Right lobe of liver (tissue), 6 donors: ENCODE results near the gene CUBN. TPM values are rescaled to one million over a fixed set of nuclear protein-coding genes. Genes with fewer than 3 reads are reported as not detected.

ENCODE experiments used
- ATAC-seq, 4 donors: fragments of 200-7000 bp; cut with Tn5 transposase; one replicate each; pipeline ENCODE4 v1.9.1; 2020; ENCODE audit warnings: mild to moderate bottlenecking in 4 of 4, moderate library complexity in 4 of 4
- DNase-seq, 3 donors: peaks; one replicate each; pipeline ENCODE4 v3.0.0-alpha.2; 2020
- H3K27ac ChIP-seq, 3 donors: fragments of 200-600 bp; one replicate each; pipeline ENCODE4 v1.8.0; 2022
- H3K27me3 ChIP-seq, 2 donors: fragments of 200-600 bp; one replicate each; pipeline ENCODE4 v1.8.0; 2022
- H3K36me3 ChIP-seq, 4 donors: fragments of 200-600 bp; sonication (generic) in 1 of 4; one replicate each; pipeline versions ENCODE4 v1.5.1 to v1.8.0; 2017 to 2022; ENCODE audit warnings: control low read depth in 1 of 4
- H3K4me1 ChIP-seq, 4 donors: fragments of 200-600 bp; sonication (generic) in 1 of 4; one replicate each; pipeline versions ENCODE4 v1.5.1 to v1.8.0; 2017 to 2022; ENCODE audit warnings: control low read depth in 1 of 4
- H3K4me3 ChIP-seq, 3 donors: fragments of 200-600 bp; one replicate each; pipeline ENCODE4 v1.8.0; 2022
- H3K9me3 ChIP-seq, 4 donors: fragments of 200-600 bp; sonication (generic) in 1 of 4; one replicate each; pipeline versions ENCODE4 v1.5.1 to v1.8.0; 2017 to 2022; ENCODE audit warnings: control low read depth in 1 of 4
- CTCF ChIP-seq, 4 donors: fragments of 200-600 bp in 3 of 4; fragments of 450-650 bp in 1 of 4; IDR thresholded peaks; one replicate each; pipeline versions ENCODE4 v1.5.1 to v1.8.0; 2016 to 2022; ENCODE audit warnings: antibody characterized with exemption in 4 of 4, mild to moderate bottlenecking in 2 of 4
- POLR2A ChIP-seq: fragments of 450-650 bp; IDR thresholded peaks from one replicate; pipeline ENCODE4 v1.6.1; 2017; ENCODE audit warnings: antibody characterized with exemption, mild to moderate bottlenecking
- WGBS: methylation state at CpG from one replicate; pipeline ENCODE4 v1.1.6; 2018; ENCODE audit warnings: low coverage, low lambda C conversion rate; ENCODE audit not compliant: insufficient coverage; ENCODE audit errors: missing lambda C conversion rate; 5-methylcytosine and 5-hydroxymethylcytosine counted together
- intact Hi-C, 2 donors: fragments of 100-400 bp; cut with DNase I; formaldehyde crosslinking; loops; one replicate each; pipeline versions ENCODE4 v1.11.2 to v1.14.1; 2022
- total RNA-seq, 6 experiments: library from RNA; depleted of rRNA in 2 of 6; stranded (reverse); fragments of >200 nt in 2 of 6; fragmentation: NEBNext Ultra II Directional in 3 of 6; extraction: Animal tissue kit (Norgen Biotek cat#: 25700) in 3 of 6; gene quantifications; one replicate each; pipeline versions ENCODE4 v1.1.0 to v1.2.4, GENCODE V29; 2016 to 2023
- donor health status: DM: no; HTN: yes; CAD: no.
- donor health status: DM: no; HTN: no; CAD: no.
- donor health status: DM: no; HTN: no; CAD: no.
- donor health status: DM: no; HTN: yes; CAD: no.
- donor health status: DM: no; HTN: yes; CAD: no.

Gene CUBN
- total RNA-seq, 6 experiments from 2014 or later: 0.07 to 0.74 (median 0.27) TPM

GRCh38 chr10:17061418-17061817 is 68.2 kb downstream of the CUBN start:
- H3K27me3 ChIP-seq: no peaks in the 10 kb centered on the region
- no peak overlapping the region for H3K27ac ChIP-seq
- intact Hi-C loops: no loop called here
- no peaks in the 10 kb centered on the region for H3K36me3 ChIP-seq
- no peaks in the 10 kb centered on the region for H3K4me1 ChIP-seq
- 63% methylated on average over 1 of the region's 2 CpGs for WGBS
- DNase-seq (no peak), ATAC-seq (no peak)
- H3K4me3 ChIP-seq: no peak overlapping the region
- no peak for TF ChIP-seq POLR2A
- no peak for TF ChIP-seq CTCF (IDR thresholded peaks at IDR 0.05)
- no peaks in the 10 kb centered on the region for H3K9me3 ChIP-seq

- DNase-seq (no peak), ATAC-seq (no peak)
- Histone ChIP-seq H3K4me1 (no peaks in the 10 kb centered on the region), H3K4me3 (no peak overlapping the region), H3K27ac (no peak overlapping the region), H3K27me3 (no peaks in the 10 kb centered on the region), H3K9me3 (no peaks in the 10 kb centered on the region), H3K36me3 (no peaks in the 10 kb centered on the region)
- no peak for TF ChIP-seq POLR2A
- no peak for TF ChIP-seq CTCF (IDR thresholded peaks at IDR 0.05)
- 79% methylated on average over 6 of the region's 6 CpGs for WGBS
- intact Hi-C loops: no loop called here
These were observed 69.3 kb downstream of the CUBN start for GRCh38 chr10:17060289-17060688.

GRCh38 chr10:17059197-17059688 is 70.4 kb downstream of the CUBN start:
- intact Hi-C loops: no loop called here
- DNase-seq: no peak
- no peaks in the 10 kb centered on the region for H3K9me3 ChIP-seq
- no peaks in the 10 kb centered on the region for H3K27me3 ChIP-seq
- H3K36me3 ChIP-seq: no peaks in the 10 kb centered on the region
- ATAC-seq: no peak
- TF ChIP-seq CTCF (IDR thresholded peaks at IDR 0.05) (no peak), POLR2A (no peak)
- H3K27ac ChIP-seq: no peak overlapping the region
- no peaks in the 10 kb centered on the region for H3K4me1 ChIP-seq
- no peak overlapping the region for H3K4me3 ChIP-seq

GRCh38 chr10:17058093-17058492 is 71.5 kb downstream of the CUBN start:
- 79% methylated on average over 3 of the region's 3 CpGs for WGBS
- H3K4me3 ChIP-seq: no peak overlapping the region
- no peaks in the 10 kb centered on the region for H3K9me3 ChIP-seq
- H3K36me3 ChIP-seq: no peaks in the 10 kb centered on the region
- no peaks in the 10 kb centered on the region for H3K4me1 ChIP-seq
- no peaks in the 10 kb centered on the region for H3K27me3 ChIP-seq
- intact Hi-C loops: no loop called here
- TF ChIP-seq POLR2A: no peak
- TF ChIP-seq CTCF (IDR thresholded peaks at IDR 0.05): no peak
- ATAC-seq: no peak
- no peak overlapping the region for H3K27ac ChIP-seq
- no peak for DNase-seq
